Subcutaneous preadipocyte (primary cell): ENCODE results near the gene GNL2. TPM values are rescaled to one million over a fixed set of nuclear protein-coding genes. Genes with fewer than 3 reads are reported as not detected.

Experiments
- small RNA-seq: library from RNA; depleted of rRNA; stranded (forward); fragments of <200 nt; gene quantifications from one replicate; pipeline ENCODE3, GENCODE V24; 2012
- total RNA-seq: library from RNA; depleted of rRNA; stranded (reverse); fragments of >200 nt; gene quantifications from 2 replicates; pipeline ENCODE4 v1.2.3, GENCODE V29; 2012

Gene GNL2
- total RNA-seq, result 65.4 and 99.1 TPM in 2 replicates

DNA sequence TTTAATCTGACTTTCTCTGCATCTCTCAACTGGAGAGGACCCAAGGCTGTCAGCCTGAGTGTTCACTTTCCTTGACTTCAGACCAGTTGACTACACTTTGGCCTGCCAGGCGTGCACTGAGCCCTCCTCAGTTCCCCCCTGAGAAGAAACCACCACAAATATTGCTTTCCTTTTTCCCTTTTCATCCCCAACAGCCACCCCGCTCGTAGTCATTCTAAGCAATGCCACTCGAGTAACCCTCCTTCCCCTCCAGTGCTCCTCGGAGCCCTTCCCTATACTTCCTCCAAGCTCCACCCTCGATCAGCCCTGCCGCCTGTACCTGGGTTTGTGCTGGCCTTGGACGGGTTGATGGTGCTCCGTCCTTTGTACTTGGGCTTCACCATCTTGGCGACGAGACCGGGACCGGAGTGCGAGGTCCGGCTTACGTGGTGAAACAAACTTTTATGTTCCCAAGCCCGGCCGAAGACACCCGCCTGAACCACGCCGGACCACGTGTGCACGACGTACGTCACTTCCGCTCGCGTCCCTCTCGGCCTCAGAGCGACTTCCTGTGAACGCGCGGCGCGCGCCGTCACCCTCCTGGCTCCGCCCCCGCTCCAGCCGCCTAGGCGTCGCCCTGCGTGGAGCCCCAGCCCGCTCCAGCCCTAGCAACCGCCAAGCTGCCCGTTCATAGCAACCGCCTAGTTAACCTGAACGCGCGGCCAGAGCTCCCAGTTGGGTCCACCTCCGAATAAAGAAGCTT, at the start of gene GNL2:
Gene GNL2, minus strand, starts transcription at position 498 of the 742 bp plus-strand sequence. Its CDS starts 115 bp downstream, at position 383.

DNA sequence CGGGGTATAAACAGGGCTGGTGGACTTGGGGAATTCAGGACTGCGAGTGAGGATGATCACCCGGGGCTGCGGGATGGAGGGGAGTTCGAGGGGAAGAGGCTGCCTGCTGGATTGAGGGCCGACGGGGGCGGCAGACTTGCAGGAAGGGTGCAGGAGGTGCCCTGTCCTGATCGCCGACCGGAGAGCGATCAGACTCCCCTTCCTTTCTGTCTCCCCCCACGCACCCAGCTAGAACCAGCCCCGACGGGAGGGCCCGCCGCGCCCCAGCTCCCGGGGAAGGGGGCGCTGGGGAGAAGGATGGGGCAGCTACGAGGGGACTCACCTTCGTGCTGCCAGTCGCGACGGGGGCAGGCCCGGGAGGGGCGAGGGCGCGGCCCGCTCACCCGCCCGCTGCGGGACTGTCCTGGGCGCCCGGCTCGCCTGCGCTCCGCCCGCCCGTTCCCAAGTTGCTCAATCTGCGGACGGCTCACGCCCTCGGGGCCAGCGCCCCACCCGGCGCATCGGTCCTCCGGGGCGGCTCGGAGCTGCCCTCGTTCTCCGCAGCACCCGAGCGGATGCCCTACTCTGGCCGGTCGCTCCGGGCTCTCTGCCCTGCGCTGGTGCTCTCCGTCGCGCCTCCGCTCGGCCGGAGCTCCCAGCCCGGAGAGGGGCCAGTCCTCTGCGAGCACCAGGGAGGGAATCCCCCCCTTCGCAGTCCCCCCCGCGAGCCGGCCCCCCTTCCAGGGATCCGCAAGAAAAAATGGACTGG, 38.7 kb upstream of the GNL2 start, which contains the start of gene RSPO1:
Gene RSPO1, minus strand, starts transcription at position 649 of the 748 bp plus-strand sequence. CDS start 5,231 bp downstream, outside the sequence.

DNA sequence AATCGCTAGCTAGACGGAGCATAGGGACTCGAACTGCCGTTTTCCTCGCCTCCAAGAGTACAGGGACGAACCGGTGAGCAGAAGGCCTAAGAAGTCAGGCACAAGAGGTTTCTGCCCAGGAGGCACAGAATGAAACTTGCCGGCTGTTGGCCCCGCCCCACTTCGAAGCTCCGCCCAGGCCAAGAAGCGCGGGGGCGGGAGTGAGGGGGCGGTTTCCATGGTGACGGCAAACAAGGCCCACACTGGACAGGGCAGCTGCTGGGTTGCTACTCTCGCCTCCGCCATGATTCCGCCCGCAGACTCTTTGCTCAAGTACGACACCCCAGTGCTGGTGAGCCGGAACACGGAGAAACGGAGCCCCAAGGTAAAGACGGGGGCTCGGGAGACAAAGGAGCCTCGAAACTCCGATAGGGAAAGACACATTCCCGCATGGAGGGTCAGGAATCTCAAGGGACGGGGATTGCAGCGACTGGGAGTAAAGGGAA, 39.0 kb downstream of the GNL2 start, which contains the start of gene DNALI1:
Gene DNALI1, plus strand, starts transcription at position 229 of the 485 bp plus-strand sequence. Its CDS starts 55 bp downstream, at position 284.

DNA sequence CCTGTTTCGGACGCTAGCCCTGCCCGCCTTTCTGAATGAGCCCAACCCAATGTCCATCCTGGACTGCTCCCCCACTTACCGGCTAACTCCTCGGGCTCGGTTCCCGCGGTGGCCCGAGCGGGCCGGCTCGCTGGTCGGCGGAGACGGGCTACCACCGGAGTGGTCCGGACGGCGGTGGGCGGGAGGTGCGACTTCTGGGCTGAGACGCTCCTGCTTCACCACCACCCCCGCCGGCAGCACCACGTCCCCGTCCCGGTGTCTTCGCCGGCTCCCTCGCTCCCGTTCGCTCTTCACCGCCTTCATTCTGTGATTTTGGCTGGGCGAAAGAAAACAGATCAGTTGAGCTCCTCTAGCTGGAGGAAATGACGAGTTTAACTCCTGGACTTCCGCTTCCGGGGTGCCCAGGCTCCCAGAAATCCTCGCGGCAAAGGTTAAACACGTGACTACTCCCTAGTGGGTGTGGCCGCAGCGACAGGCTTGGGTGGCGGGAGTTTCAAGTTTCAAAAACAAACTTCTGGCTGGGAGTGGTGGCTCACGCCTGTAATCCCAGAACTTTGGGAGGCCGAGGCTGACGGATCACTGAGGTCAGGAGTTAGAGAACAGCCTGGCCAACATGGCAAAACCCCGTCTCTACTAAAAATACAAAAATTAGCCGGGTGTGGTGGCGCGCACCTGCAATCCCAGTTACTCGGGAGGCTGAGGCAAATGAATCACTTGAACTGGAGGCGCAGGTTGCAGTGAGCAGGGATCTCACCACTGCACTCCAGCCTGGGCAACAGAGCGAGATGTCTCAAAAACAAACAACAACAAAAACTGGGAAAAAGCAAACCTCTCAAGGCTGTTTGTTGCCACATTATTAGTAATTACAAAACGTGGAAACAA, 41.6 kb downstream of the GNL2 start, which contains the start of gene SNIP1:
Gene SNIP1, minus strand, starts transcription at position 367 of the 882 bp plus-strand sequence. Its CDS starts 64 bp downstream, at position 303.

Small RNAs within 50 kb of the gene (small RNA-seq; reads per million reads assigned to genes)
- not detected for gene AL034379.1

Other genes with a start within 250 kb of the GNL2 start
- 7.7 and 13.5 TPM in 2 replicates for gene ZC3H12A, start 121.4 kb downstream of the GNL2 start, total RNA-seq
- 51.8 and 52.2 TPM in 2 replicates for gene MEAF6, start 81.2 kb downstream of the GNL2 start, total RNA-seq
- gene SNIP1, start 41.6 kb downstream of the GNL2 start, total RNA-seq, result 7.3 and 12.3 TPM in 2 replicates
- gene DNALI1, start 39.0 kb downstream of the GNL2 start, total RNA-seq, result 7.8 and 9.9 TPM in 2 replicates
- under 0.01 and 0.20 TPM in 2 replicates for gene RSPO1, start 39.0 kb upstream of the GNL2 start, total RNA-seq
- 12.9 and 21.5 TPM in 2 replicates for gene CDCA8, start 96.6 kb upstream of the GNL2 start, total RNA-seq
- gene EPHA10, start 169.2 kb upstream of the GNL2 start, total RNA-seq, result not detected in 2 replicates
- gene MANEAL, start 197.9 kb upstream of the GNL2 start, total RNA-seq, result 0.73 and 0.78 TPM in 2 replicates
- 7.2 and 8.1 TPM in 2 replicates for gene C1orf122, start 211.9 kb upstream of the GNL2 start, total RNA-seq
- gene YRDC, start 212.3 kb upstream of the GNL2 start, total RNA-seq, result 8.8 and 12.1 TPM in 2 replicates